HG02610 (cell line): ENCODE results near the gene PLBD2.

Source experiments
- ATAC-seq: cut with Tn5 transposase; IDR thresholded peaks from one replicate; pipeline ENCODE4 v1.9.1; 2021; ENCODE audit warnings: mild to moderate bottlenecking, moderate library complexity; ENCODE audit not compliant: unreplicated experiment

PLBD2 gene

GRCh38 chr12:113439301-113439597 is 80.9 kb downstream of the PLBD2 start:
- no peak for ATAC-seq

GRCh38 chr12:113439606-113440030 is 81.2 kb downstream of the PLBD2 start:
- ATAC-seq, result no peak

GRCh38 chr12:113440336-113440735 is 81.9 kb downstream of the PLBD2 start:
- ATAC-seq, result no peak
